ENCODE measurements around the gene TMEM37. TPM values are rescaled to one million over a fixed set of nuclear protein-coding genes. Genes with fewer than 3 reads are reported as not detected.

TMEM37 gene
- total RNA-seq, 1 experiment from 2014 or later: 0.24 TPM

Other genes with a start within 250 kb of the TMEM37 start
- gene STEAP3, start 208.0 kb upstream of the TMEM37 start, total RNA-seq (2014; rRNA removed; shearing (Covaris generic)): 67.8 and 87.6 TPM in 2 replicates
- 11.5 and 15.5 TPM in 2 replicates for gene C2orf76, start 65.0 kb upstream of the TMEM37 start, total RNA-seq (2014; rRNA removed; shearing (Covaris generic))
- gene DBI, start 64.9 kb upstream of the TMEM37 start, total RNA-seq (2014; rRNA removed; shearing (Covaris generic)): 142 and 172 TPM in 2 replicates
- not detected in 2 replicates for gene SCTR, start 92.6 kb downstream of the TMEM37 start, total RNA-seq (2014; rRNA removed; shearing (Covaris generic))
- not detected in 2 replicates for gene CFAP221, start 112.6 kb downstream of the TMEM37 start, total RNA-seq (2014; rRNA removed; shearing (Covaris generic))
- gene TMEM177, start 247.3 kb downstream of the TMEM37 start, total RNA-seq (2014; rRNA removed; shearing (Covaris generic)): 30.0 and 33.1 TPM in 2 replicates